HepG2 (cell line): ENCODE data around the gene ANKDD1A. TPM values are rescaled to one million over a fixed set of nuclear protein-coding genes. Genes with fewer than 3 reads are reported as not detected.
A peak's percentile ranks its signal among the peaks of the same experiment; 100 is the strongest.

Experiments
- ATAC-seq: fragments of 200-7000 bp; cut with Tn5 transposase; 3 replicates; pipeline ENCODE4 v1.9.1; 2020; ENCODE audit warnings: mild to moderate bottlenecking, moderate library complexity
- BruUV-seq: library from RNA; stranded (reverse); fragments of 400-500 nt; replicated peaks from 2 replicates; lab custom pipeline; 2021; lab: Mats Ljungman, UMichigan
- CTCF ChIA-PET: fragments of 300-600 bp; formaldehyde crosslinking; extraction: SDS; loops from one replicate; lab custom pipeline; 2021; ENCODE audit warnings: low total read pairs, inconsistent platforms, low intra/inter-chr PET ratio; lab: Yijun Ruan, JAX
- POLR2A ChIA-PET: fragments of 350-600 bp; sonication (Branson Sonifier 250); formaldehyde crosslinking; loops from one replicate; lab custom pipeline; 2020; ENCODE audit warnings: antibody characterized with exemption, inconsistent platforms; lab: Yijun Ruan, JAX
- DNase-seq: peaks from one replicate; pipeline ENCODE4 v3.0.0-alpha.2; 2015; ENCODE audit warnings: low spot score
- FAIRE-seq: peaks from 3 replicates; lab custom pipeline; 2011; peaks lifted over from hg19 to GRCh38; lab: Jason Lieb, UNC
- H2AFZ ChIP-seq: one replicate; pipeline ENCODE4 v1.6.1; 2011; ENCODE audit warnings: low read length, inconsistent platforms
- H3K27ac ChIP-seq: fragments of 300-600 bp; 3 replicates; pipeline ENCODE4 v1.8.0; 2011; ENCODE audit warnings: mixed run types, mild to moderate bottlenecking, mixed read lengths, low read length, inconsistent platforms; ENCODE audit not compliant: insufficient read depth; ENCODE audit errors: extremely low read length
- H3K27me3 ChIP-seq, 2 experiments: fragments of 200-600 bp in 1 of 2; 2 replicates in 1 of 2; 3 replicates in 1 of 2; pipeline versions ENCODE4 v1.6.0 to v1.8.0; 2011; ENCODE audit warnings: low read length in 2 of 2, mild to moderate bottlenecking in 2 of 2, moderate library complexity in 2 of 2, inconsistent platforms in 1 of 2; ENCODE audit not compliant: insufficient read depth in 2 of 2, control insufficient read depth in 1 of 2
- H3K36me3 ChIP-seq, 2 experiments: fragments of 200-600 bp in 1 of 2; replicated peaks in 1 of 2; 2 replicates in 1 of 2; 3 replicates in 1 of 2; pipeline versions ENCODE4 v1.5.1 to v1.8.0; 2011; ENCODE audit warnings: low read length in 2 of 2, inconsistent platforms in 1 of 2; ENCODE audit not compliant: insufficient read depth in 2 of 2, control insufficient read depth in 1 of 2
- H3K4me1 ChIP-seq: 2 replicates; pipeline ENCODE4 v1.5.1; 2012; ENCODE audit warnings: low read length, inconsistent platforms; ENCODE audit not compliant: insufficient read depth
- H3K4me2 ChIP-seq: 2 replicates; pipeline ENCODE4 v1.6.0; 2011; ENCODE audit warnings: low read depth, low read length, inconsistent platforms
- H3K4me3 ChIP-seq, 3 experiments: fragments of 200-600 bp in 1 of 3; sonication (generic), shearing (Covaris generic) in 1 of 3; replicated peaks in 1 of 3; 2 replicates each; pipeline ENCODE4 v1.5.1; 2011 to 2016; ENCODE audit warnings: low read length in 3 of 3, inconsistent platforms in 2 of 3, low read depth in 2 of 3, mild to moderate bottlenecking in 2 of 3, control low read depth in 1 of 3, mixed read lengths in 1 of 3; ENCODE audit not compliant: insufficient read depth in 1 of 3
- H3K79me2 ChIP-seq: one replicate; pipeline ENCODE4 v1.6.1; 2011; ENCODE audit warnings: low read length, inconsistent platforms; ENCODE audit not compliant: insufficient read depth
- H3K9ac ChIP-seq: 2 replicates; pipeline ENCODE4 v1.6.0; 2011; ENCODE audit warnings: mild to moderate bottlenecking, low read depth, low read length, inconsistent platforms; ENCODE audit not compliant: insufficient read depth
- H3K9me3 ChIP-seq: 2 replicates; pipeline ENCODE4 v1.5.1; 2012; ENCODE audit warnings: mild to moderate bottlenecking, low read length
- H4K20me1 ChIP-seq: 2 replicates; pipeline ENCODE4 v1.6.0; 2011; ENCODE audit warnings: inconsistent platforms, mild to moderate bottlenecking, low read length, moderate library complexity; ENCODE audit not compliant: insufficient read depth
- CCAR2 ChIP-seq: fragments of 200-400 bp; formaldehyde crosslinking; optimal IDR thresholded peaks from 2 replicates; pipeline ENCODE3; 2018; ENCODE audit warnings: low read depth, mild to moderate bottlenecking, low read length, moderate library complexity
- KAT7 ChIP-seq: IDR thresholded peaks from 2 replicates; pipeline ENCODE4 v1.6.1; 2018; ENCODE audit warnings: borderline replicate concordance, missing compliant biosample characterization
- SMC3 ChIP-seq: IDR thresholded peaks from 2 replicates; pipeline ENCODE4 v1.6.1; 2011; ENCODE audit warnings: low read length, improper control_type of control experiment
- ZNF225 ChIP-seq: sonication (generic); formaldehyde crosslinking; IDR thresholded peaks from 2 replicates; pipeline ENCODE4 v1.4.0; 2020; ENCODE audit warnings: mild to moderate bottlenecking, missing genetic modification reagents
- ZNF484 ChIP-seq: sonication (generic); formaldehyde crosslinking; IDR thresholded peaks from 2 replicates; pipeline ENCODE4 v1.5.1; 2020; ENCODE audit warnings: mild to moderate bottlenecking, low read depth, missing genetic modification reagents, borderline replicate concordance
- ZNF629 ChIP-seq: sonication (generic); formaldehyde crosslinking; conservative IDR thresholded peaks from 2 replicates; pipeline ENCODE4 v1.5.0; 2020; ENCODE audit warnings: missing genetic modification reagents
- WGBS: methylation state at CpG from one replicate; pipeline ENCODE4 v1.1.6; 2017; ENCODE audit warnings: low lambda C conversion rate; 5-methylcytosine and 5-hydroxymethylcytosine counted together
- in situ Hi-C: cut with HindIII; loops from 2 replicates; pipeline ENCODE4 v1.10.0; 2017; ENCODE audit warnings: low pct_unique_long_range_greater_than_20kb; ENCODE audit not compliant: extremely low pct_ligation_motif_present
- intact Hi-C: fragments of 100-400 bp; cut with micrococcal nuclease; formaldehyde crosslinking; loops from one replicate; pipeline ENCODE4 v1.10.0; 2022; ENCODE audit not compliant: unreplicated experiment
- polyA plus RNA-seq, 8 experiments: library from polyadenylated mRNA; depleted of rRNA in 3 of 8; stranded (reverse) in 7 of 8; unstranded in 1 of 8; fragments of >200 nt; fragmentation: Illumina TruSeq in 4 of 8; extraction: Trizol in 4 of 8; gene quantifications; 2 replicates each; pipeline versions ENCODE4 v1.2.1 to v1.2.3, GENCODE V29; 2011 to 2016; ENCODE audit warnings: low read depth in 4 of 8, missing spikeins in 1 of 8, mixed read lengths in 1 of 8; ENCODE audit not compliant: insufficient read depth in 1 of 8
- total RNA-seq, 5 experiments: library from RNA; depleted of rRNA; stranded (reverse); fragments of >200 nt; fragmentation: Illumina TruSeq; extraction: Trizol; gene quantifications; 2 replicates each; pipeline ENCODE4 v1.2.3, GENCODE V29; 2016; ENCODE audit warnings: low read depth in 1 of 5
- TF ChIP-seq, protein P1 (sequence below): sonication (generic); formaldehyde crosslinking; IDR thresholded peaks from 2 replicates; pipeline ENCODE4 v1.8.0; 2022; ENCODE audit warnings: mild to moderate bottlenecking, missing genetic modification reagents, moderate library complexity
- TF ChIP-seq, protein P2 (sequence below): IDR thresholded peaks from 2 replicates; pipeline ENCODE4 v1.6.1; 2018; ENCODE audit warnings: missing genetic modification reagents, mild to moderate bottlenecking, missing compliant biosample characterization
- TF ChIP-seq, protein P3 (sequence below): IDR thresholded peaks from 2 replicates; pipeline ENCODE4 v1.6.1; 2016; ENCODE audit warnings: mild to moderate bottlenecking
- TF ChIP-seq, protein P4 (sequence below): sonication (generic); formaldehyde crosslinking; IDR thresholded peaks from 2 replicates; pipeline ENCODE4 v1.5.1; 2020; ENCODE audit warnings: mild to moderate bottlenecking, moderate library complexity, missing genetic modification reagents
- TF ChIP-seq, protein P5 (sequence below): IDR thresholded peaks from 2 replicates; pipeline ENCODE4 v1.6.1; 2016; ENCODE audit warnings: missing biosample characterization, missing genetic modification reagents, low read depth

Gene ANKDD1A
- total and polyA plus RNA-seq, 2 of the 13 experiments (the other 11 are each of a cell fraction or from before 2014, with no cell fraction given): 0.11 to 0.48 TPM

DNA sequence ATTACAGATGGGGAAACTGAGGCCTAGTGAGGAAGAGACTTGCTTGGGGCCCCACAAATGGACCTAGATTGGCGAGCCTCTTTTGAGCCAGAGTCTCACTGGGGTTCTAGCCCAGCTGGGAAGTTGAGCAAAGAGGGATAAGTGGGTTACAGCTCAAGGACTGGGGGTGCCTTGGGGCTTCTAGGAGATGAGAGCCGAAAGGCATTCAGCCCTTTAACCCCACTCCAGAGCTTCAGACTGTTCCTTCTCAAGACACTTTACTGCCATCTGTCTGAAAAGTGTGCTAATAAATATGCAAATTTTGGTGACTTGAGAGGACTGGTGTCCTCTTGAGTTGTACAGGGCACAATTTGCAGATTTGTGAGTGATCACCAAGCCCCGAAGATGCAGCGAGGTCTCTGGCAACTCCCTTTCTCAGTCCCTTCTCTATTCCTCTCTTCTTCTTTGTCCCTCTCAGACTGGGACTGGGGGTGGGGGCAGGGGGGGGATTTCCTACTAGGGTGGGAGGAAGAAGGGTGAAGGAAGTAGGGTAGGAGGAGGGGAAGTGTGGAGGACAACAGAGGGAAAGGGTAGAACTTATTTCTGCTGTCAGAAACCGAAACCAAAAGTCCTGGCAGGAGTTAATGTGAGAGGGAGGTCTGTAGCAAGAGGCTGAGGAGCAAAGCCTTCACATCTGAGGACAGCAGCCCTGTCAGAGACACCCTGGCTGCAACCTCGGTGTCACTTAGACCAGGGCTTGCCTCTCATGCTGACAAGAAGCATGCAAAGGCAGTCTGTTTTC lies 16.2 kb upstream of the ANKDD1A start (continued):
- 0 out of 2 replicates have a peak, but pooled peaks have one; percentile 28 for TF ChIP-seq ZNF484 (CRISPR knock-in tag)
- no peak for TF ChIP-seq SMC3

DNA sequence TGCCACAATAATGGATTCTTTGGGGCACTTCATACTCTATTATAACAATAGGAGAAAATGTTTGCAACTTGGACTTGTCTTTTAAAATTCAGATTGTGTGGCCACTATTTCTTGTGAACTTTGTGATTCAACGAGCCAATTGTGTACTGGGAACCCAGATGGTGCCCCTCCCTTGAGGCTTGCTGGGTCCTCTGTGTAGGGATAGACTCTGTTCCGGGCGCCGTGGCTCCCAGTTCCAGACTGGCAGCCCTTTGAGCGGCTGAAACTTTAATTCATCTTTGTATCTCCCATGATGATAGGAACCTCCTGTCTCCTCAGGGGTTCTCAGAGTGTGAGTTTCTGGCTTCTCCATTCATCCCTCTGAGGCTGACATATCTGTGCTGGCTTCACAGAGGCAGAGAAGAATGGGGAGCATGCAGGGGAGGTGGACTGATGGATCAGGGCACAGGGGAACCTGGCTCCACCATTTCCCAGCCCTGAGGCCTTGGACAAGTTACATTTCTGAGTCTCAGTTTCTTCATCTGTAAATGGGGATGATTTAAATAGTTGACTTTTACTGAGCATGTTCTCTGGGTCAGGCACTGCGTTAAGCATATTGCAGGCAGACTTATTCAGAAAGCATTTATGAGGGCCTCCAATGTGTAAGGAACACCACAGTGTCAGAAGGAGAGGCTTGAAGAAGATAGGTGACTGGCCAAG lies 15.2 kb upstream of the ANKDD1A start:
- Histone ChIP-seq H3K36me3 (no peaks in the 10 kb centered on the region), H3K4me3 (peak overlapping the region; percentile 66 to 74 (median 66)), H3K27ac (no peak overlapping the region), H3K9ac (no peak overlapping the region; the same call in 1 of the 2 replicates), H3K79me2 (no peaks in the 10 kb centered on the region), H3K9me3 (peaks cover 9% of the 10 kb centered on the region), H4K20me1 (no peaks in the 10 kb centered on the region), H2AFZ (peak overlapping the region; percentile 98), H3K4me2 (peak overlapping the region; percentile 98), H3K27me3 (peaks cover 0 to 17% of the 10 kb centered on the region in 2 experiments; a peak in 3 of 5 replicates), H3K4me1 (peaks cover 53% of the 10 kb centered on the region)
- ATAC-seq: peak; percentile 47
- FAIRE-seq: no peak
- in situ Hi-C loops (no loop called here), intact Hi-C loops (no loop called here)
- TF ChIP-seq ZNF225 (CRISPR knock-in tag) (no peak), CCAR2 (no peak), KAT7 (CRISPR knock-in tag) (no peak), ZNF629 (CRISPR knock-in tag) (peak; percentile 76)
- TF ChIP-seq, protein P1, sequence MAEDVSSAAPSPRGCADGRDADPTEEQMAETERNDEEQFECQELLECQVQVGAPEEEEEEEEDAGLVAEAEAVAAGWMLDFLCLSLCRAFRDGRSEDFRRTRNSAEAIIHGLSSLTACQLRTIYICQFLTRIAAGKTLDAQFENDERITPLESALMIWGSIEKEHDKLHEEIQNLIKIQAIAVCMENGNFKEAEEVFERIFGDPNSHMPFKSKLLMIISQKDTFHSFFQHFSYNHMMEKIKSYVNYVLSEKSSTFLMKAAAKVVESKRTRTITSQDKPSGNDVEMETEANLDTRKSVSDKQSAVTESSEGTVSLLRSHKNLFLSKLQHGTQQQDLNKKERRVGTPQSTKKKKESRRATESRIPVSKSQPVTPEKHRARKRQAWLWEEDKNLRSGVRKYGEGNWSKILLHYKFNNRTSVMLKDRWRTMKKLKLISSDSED (CRISPR knock-in tag): no peak
- TF ChIP-seq, protein P2, sequence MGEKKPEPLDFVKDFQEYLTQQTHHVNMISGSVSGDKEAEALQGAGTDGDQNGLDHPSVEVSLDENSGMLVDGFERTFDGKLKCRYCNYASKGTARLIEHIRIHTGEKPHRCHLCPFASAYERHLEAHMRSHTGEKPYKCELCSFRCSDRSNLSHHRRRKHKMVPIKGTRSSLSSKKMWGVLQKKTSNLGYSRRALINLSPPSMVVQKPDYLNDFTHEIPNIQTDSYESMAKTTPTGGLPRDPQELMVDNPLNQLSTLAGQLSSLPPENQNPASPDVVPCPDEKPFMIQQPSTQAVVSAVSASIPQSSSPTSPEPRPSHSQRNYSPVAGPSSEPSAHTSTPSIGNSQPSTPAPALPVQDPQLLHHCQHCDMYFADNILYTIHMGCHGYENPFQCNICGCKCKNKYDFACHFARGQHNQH (CRISPR knock-in tag): no peak
- TF ChIP-seq, protein P3, sequence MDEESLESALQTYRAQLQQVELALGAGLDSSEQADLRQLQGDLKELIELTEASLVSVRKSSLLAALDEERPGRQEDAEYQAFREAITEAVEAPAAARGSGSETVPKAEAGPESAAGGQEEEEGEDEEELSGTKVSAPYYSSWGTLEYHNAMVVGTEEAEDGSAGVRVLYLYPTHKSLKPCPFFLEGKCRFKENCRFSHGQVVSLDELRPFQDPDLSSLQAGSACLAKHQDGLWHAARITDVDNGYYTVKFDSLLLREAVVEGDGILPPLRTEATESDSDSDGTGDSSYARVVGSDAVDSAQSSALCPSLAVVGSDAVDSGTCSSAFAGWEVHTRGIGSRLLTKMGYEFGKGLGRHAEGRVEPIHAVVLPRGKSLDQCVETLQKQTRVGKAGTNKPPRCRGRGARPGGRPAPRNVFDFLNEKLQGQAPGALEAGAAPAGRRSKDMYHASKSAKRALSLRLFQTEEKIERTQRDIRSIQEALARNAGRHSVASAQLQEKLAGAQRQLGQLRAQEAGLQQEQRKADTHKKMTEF: no peak
- TF ChIP-seq, protein P4, sequence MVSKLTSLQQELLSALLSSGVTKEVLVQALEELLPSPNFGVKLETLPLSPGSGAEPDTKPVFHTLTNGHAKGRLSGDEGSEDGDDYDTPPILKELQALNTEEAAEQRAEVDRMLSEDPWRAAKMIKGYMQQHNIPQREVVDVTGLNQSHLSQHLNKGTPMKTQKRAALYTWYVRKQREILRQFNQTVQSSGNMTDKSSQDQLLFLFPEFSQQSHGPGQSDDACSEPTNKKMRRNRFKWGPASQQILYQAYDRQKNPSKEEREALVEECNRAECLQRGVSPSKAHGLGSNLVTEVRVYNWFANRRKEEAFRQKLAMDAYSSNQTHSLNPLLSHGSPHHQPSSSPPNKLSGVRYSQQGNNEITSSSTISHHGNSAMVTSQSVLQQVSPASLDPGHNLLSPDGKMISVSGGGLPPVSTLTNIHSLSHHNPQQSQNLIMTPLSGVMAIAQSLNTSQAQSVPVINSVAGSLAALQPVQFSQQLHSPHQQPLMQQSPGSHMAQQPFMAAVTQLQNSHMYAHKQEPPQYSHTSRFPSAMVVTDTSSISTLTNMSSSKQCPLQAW: 0 out of 2 replicates have a peak, but pooled peaks have one; percentile 5
- TF ChIP-seq, protein P5, sequence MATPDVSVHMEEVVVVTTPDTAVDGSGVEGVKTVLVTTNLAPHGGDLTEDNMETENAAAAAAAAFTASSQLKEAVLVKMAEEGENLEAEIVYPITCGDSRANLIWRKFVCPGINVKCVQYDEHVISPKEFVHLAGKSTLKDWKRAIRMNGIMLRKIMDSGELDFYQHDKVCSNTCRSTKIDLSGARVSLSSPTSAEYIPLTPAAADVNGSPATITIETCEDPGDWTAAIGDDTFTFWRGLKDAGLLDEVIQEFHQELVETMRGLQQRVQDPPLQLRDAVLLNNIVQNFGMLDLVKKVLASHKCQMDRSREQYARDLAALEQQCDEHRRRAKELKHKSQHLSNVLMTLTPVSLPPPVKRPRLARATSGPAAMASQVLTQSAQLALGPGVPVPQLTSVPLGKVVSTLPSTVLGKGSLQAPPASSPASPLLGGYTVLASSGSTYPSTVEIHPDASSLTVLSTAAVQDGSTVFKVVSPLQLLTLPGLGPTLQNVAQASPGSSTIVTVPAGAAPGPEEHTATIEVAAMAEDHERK: no peak
- ChIA-PET CTCF (no interaction called here), POLR2A (no interaction called here)
- DNase-seq: no peak
- no TSS peak for BruUV-seq
- WGBS: 0% methylated on average over 3 of the region's 6 CpGs
